Activated CD4-positive, alpha-beta T cell treated with anti-CD3 and anti-CD28 coated beads for 48 hours (primary cell): Measurements from ENCODE around the gene UPF3A.
"Not testable (repeated sequence)": the region's sequence is repeated elsewhere in the genome, so short reads cannot be mapped to it uniquely, and the experiment has no call there.

ENCODE experiments used
- DNase-seq: peaks from one replicate; pipeline ENCODE4 v3.0.0-alpha.2; 2020

Gene UPF3A

GRCh38 chr13:114339857-114340534 lies 58.6 kb downstream of the UPF3A start:
- DNase-seq, result peak; percentile 56

GRCh38 chr13:114341003-114341777 lies 59.8 kb downstream of the UPF3A start:
- DNase-seq, result no peak

- DNase-seq, result not testable (repeated sequence)
Observed at GRCh38 chr13:114347256-114347655, 65.9 kb downstream of the UPF3A start.

- peak; percentile 71 for DNase-seq
Observed at GRCh38 chr13:114352763-114353162, 71.4 kb downstream of the UPF3A start.

- DNase-seq, result not testable (repeated sequence)
Observed at GRCh38 chr13:114353382-114353781, 72.0 kb downstream of the UPF3A start.
